PFSK-1 (cell line): ENCODE results near the gene USP7.

Experiments
- FOXP2 ChIP-seq: optimal IDR thresholded peaks from 2 replicates; pipeline ENCODE3; 2011; ENCODE audit warnings: borderline replicate concordance, control low read depth, inconsistent platforms; ENCODE audit not compliant: insufficient read depth; ENCODE audit errors: extremely low read length, extremely low read depth
- POLR2AphosphoS5 ChIP-seq: IDR thresholded peaks from 2 replicates; pipeline ENCODE4 v1.6.1; 2012; ENCODE audit warnings: low read depth, mild to moderate bottlenecking, control low read depth, low read length, moderate library complexity
- SIN3A ChIP-seq: IDR thresholded peaks from 2 replicates; pipeline ENCODE4 v1.6.1; 2012; ENCODE audit warnings: mild to moderate bottlenecking, low read length, moderate library complexity, borderline replicate concordance; ENCODE audit not compliant: insufficient read depth
- TAF1 ChIP-seq: IDR thresholded peaks from 2 replicates; pipeline ENCODE4 v1.6.1; 2012; ENCODE audit warnings: low read length, control low read depth, borderline replicate concordance; ENCODE audit not compliant: insufficient read depth
- TF ChIP-seq, protein P1 (sequence below), 2 experiments: IDR thresholded peaks; 2 replicates each; pipeline versions ENCODE4 v1.6.1 to v1.8.0; 2011 to 2012; ENCODE audit warnings: low read depth in 2 of 2, low read length in 2 of 2, control low read depth in 1 of 2, inconsistent platforms in 1 of 2, mild to moderate bottlenecking in 1 of 2, moderate library complexity in 1 of 2; ENCODE audit not compliant: insufficient read depth in 1 of 2

USP7 gene

DNA sequence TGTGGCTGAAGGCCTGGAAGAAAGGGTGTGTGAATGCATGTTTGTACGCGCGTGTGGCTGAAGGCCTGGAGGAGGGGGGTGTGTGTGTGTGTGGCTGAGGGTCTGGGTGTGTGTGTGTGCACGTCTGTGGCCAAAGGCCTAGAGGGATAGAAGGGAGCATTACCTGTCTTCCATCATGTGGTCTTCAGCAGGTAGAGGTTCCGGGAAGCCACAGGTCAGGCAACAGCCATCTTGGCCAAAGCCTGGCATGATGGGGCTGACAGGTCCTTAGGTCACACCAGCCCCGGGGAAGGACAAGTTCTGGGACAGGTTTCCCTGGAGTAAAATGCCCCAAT, 76.3 kb downstream of the USP7 start:
- TF ChIP-seq FOXP2 = no peak
- no peak for TF ChIP-seq SIN3A
- TF ChIP-seq TAF1 = no peak
- TF ChIP-seq, protein P1, sequence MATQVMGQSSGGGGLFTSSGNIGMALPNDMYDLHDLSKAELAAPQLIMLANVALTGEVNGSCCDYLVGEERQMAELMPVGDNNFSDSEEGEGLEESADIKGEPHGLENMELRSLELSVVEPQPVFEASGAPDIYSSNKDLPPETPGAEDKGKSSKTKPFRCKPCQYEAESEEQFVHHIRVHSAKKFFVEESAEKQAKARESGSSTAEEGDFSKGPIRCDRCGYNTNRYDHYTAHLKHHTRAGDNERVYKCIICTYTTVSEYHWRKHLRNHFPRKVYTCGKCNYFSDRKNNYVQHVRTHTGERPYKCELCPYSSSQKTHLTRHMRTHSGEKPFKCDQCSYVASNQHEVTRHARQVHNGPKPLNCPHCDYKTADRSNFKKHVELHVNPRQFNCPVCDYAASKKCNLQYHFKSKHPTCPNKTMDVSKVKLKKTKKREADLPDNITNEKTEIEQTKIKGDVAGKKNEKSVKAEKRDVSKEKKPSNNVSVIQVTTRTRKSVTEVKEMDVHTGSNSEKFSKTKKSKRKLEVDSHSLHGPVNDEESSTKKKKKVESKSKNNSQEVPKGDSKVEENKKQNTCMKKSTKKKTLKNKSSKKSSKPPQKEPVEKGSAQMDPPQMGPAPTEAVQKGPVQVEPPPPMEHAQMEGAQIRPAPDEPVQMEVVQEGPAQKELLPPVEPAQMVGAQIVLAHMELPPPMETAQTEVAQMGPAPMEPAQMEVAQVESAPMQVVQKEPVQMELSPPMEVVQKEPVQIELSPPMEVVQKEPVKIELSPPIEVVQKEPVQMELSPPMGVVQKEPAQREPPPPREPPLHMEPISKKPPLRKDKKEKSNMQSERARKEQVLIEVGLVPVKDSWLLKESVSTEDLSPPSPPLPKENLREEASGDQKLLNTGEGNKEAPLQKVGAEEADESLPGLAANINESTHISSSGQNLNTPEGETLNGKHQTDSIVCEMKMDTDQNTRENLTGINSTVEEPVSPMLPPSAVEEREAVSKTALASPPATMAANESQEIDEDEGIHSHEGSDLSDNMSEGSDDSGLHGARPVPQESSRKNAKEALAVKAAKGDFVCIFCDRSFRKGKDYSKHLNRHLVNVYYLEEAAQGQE (IDR thresholded peaks at IDR 0.05; ENCODE audit: insufficient read depth in 1 of 2, low read depth in 2 of 2, low read length in 2 of 2) = no peak
- no peak for TF ChIP-seq POLR2AphosphoS5

GRCh38 chr16:8886593-8887430, 76.9 kb downstream of the USP7 start:
- TF ChIP-seq SIN3A = no peak
- TF ChIP-seq TAF1 = no peak
- no peak for TF ChIP-seq FOXP2
- TF ChIP-seq, protein P1 (IDR thresholded peaks at IDR 0.05; ENCODE audit: insufficient read depth in 1 of 2, low read depth in 2 of 2, low read length in 2 of 2) = no peak
- TF ChIP-seq POLR2AphosphoS5 = no peak

GRCh38 chr16:8885674-8886592, 77.8 kb downstream of the USP7 start:
- TF ChIP-seq SIN3A (no peak), FOXP2 (no peak), POLR2AphosphoS5 (no peak), TAF1 (no peak)
- TF ChIP-seq, protein P1 (IDR thresholded peaks at IDR 0.05; ENCODE audit: insufficient read depth in 1 of 2, low read depth in 2 of 2, low read length in 2 of 2) = no peak

GRCh38 chr16:8882725-8883377, 80.9 kb downstream of the USP7 start:
- TF ChIP-seq, protein P1 (IDR thresholded peaks at IDR 0.05; ENCODE audit: insufficient read depth in 1 of 2, low read depth in 2 of 2, low read length in 2 of 2) = no peak
- TF ChIP-seq SIN3A = no peak
- TF ChIP-seq POLR2AphosphoS5 = no peak
- TF ChIP-seq FOXP2 = no peak
- TF ChIP-seq TAF1 = no peak
